A549 (cell line): ENCODE measurements around the gene OSGEP. TPM values are rescaled to one million over a fixed set of nuclear protein-coding genes. Genes with fewer than 3 reads are reported as not detected.
A peak's percentile ranks its signal among the peaks of the same experiment; 100 is the strongest.

Experiments
- ATAC-seq, 2 experiments: fragments of 200-7000 bp in 1 of 2; fragments of >200 bp in 1 of 2; cut with Nextera tagmentation in 1 of 2; cut with Tn5 transposase in 1 of 2; 3 replicates each; pipeline versions ENCODE4 v1.8.0 to v1.9.1; 2018 to 2020; ENCODE audit warnings: mild to moderate bottlenecking in 1 of 2, moderate library complexity in 1 of 2
- CTCF ChIA-PET: fragments of 300-600 bp; sonication (Branson Sonifier 250); formaldehyde crosslinking; extraction: SDS; loops from one replicate; lab custom pipeline; 2021; ENCODE audit warnings: antibody characterized with exemption, inconsistent platforms; lab: Yijun Ruan, JAX
- POLR2A ChIA-PET: fragments of 350-600 bp; formaldehyde crosslinking; extraction: SDS; loops from one replicate; lab custom pipeline; 2021; ENCODE audit warnings: antibody characterized with exemption, inconsistent platforms; lab: Yijun Ruan, JAX
- DNase-seq, 2 experiments: peaks; one replicate each; pipeline versions ENCODE4 v3.0.0 to v3.0.0-alpha.2; 2011 to 2016; ENCODE audit warnings: low read depth in 1 of 2, low spot score in 1 of 2
- FAIRE-seq: peaks from 2 replicates; lab custom pipeline; 2011; peaks lifted over from hg19 to GRCh38; lab: Jason Lieb, UNC
- H3K27ac ChIP-seq, 2 experiments: fragments of >200 bp; sonication (Bioruptor Twin); formaldehyde crosslinking; 3 replicates each; pipeline ENCODE4 v1.5.1; 2016 to 2017
- H3K4me1 ChIP-seq: fragments of >200 bp; sonication (Bioruptor Twin); formaldehyde crosslinking; 3 replicates; pipeline ENCODE4 v1.6.1; 2016
- H3K4me2 ChIP-seq: fragments of >200 bp; sonication (Bioruptor Twin); formaldehyde crosslinking; 3 replicates; pipeline ENCODE4 v1.6.1; 2016
- H3K4me3 ChIP-seq: fragments of >200 bp; sonication (Bioruptor Twin); formaldehyde crosslinking; 3 replicates; pipeline ENCODE4 v1.5.1; 2016
- H3K9me3 ChIP-seq: fragments of >200 bp; sonication (Bioruptor Twin); formaldehyde crosslinking; 3 replicates; pipeline ENCODE4 v1.6.1; 2016
- ATOH8 ChIP-seq: fragments of 250-450 bp; sonication (Bioruptor Pico); IDR thresholded peaks from 2 replicates; pipeline ENCODE4 v1.5.0; 2020; ENCODE audit warnings: low read depth, mild to moderate bottlenecking, moderate library complexity
- CEBPB ChIP-seq, 2 experiments: fragments of >200 bp in 1 of 2; sonication (Bioruptor Twin) in 1 of 2; formaldehyde crosslinking in 1 of 2; IDR thresholded peaks; 2 replicates each; pipeline ENCODE4 v1.6.1; 2012 to 2016
- EHF ChIP-seq: fragments of 250-450 bp; sonication (Bioruptor Pico); IDR thresholded peaks from 2 replicates; pipeline ENCODE4 v1.5.0; 2020; ENCODE audit warnings: mild to moderate bottlenecking
- FOXS1 ChIP-seq: fragments of 250-450 bp; sonication (Bioruptor Pico); IDR thresholded peaks from 2 replicates; pipeline ENCODE4 v1.5.0; 2020; ENCODE audit warnings: mild to moderate bottlenecking, moderate library complexity
- HDAC2 ChIP-seq: fragments of 200-600 bp; sonication (generic); IDR thresholded peaks from 2 replicates; pipeline ENCODE4 v1.6.1; 2016
- HMGXB4 ChIP-seq: fragments of 250-450 bp; sonication (Bioruptor Pico); IDR thresholded peaks from 2 replicates; pipeline ENCODE4 v1.5.0; 2021; ENCODE audit warnings: mild to moderate bottlenecking, moderate library complexity, borderline replicate concordance
- HOXB13 ChIP-seq: fragments of 250-450 bp; sonication (Bioruptor Pico); IDR thresholded peaks from 2 replicates; pipeline ENCODE4 v1.5.0; 2020; ENCODE audit warnings: low read depth, mild to moderate bottlenecking, moderate library complexity
- HOXB5 ChIP-seq: fragments of 250-450 bp; sonication (Bioruptor Pico); IDR thresholded peaks from 2 replicates; pipeline ENCODE4 v1.5.0; 2020; ENCODE audit warnings: mild to moderate bottlenecking, moderate library complexity
- JUNB ChIP-seq: fragments of >200 bp; sonication (Bioruptor Twin); formaldehyde crosslinking; IDR thresholded peaks from 2 replicates; pipeline ENCODE4 v1.6.1; 2016
- KDM1A ChIP-seq: fragments of 200-600 bp; sonication (generic); IDR thresholded peaks from 2 replicates; pipeline ENCODE4 v1.6.1; 2016; ENCODE audit warnings: low read depth, mild to moderate bottlenecking
- MAFK ChIP-seq: fragments of 450-650 bp; IDR thresholded peaks from 2 replicates; pipeline ENCODE4 v1.6.1; 2014; ENCODE audit not compliant: partially characterized antibody
- NR3C1 ChIP-seq: fragments of >200 bp; sonication (Bioruptor Twin); formaldehyde crosslinking; IDR thresholded peaks from 3 replicates; pipeline ENCODE4 v1.6.1; 2017
- PBX3 ChIP-seq: IDR thresholded peaks from 2 replicates; pipeline ENCODE4 v1.6.1; 2012
- PHF8 ChIP-seq: fragments of 200-600 bp; sonication (generic); IDR thresholded peaks from 2 replicates; pipeline ENCODE4 v1.6.1; 2016; ENCODE audit warnings: low read depth, mild to moderate bottlenecking, antibody characterized with exemption, moderate library complexity, borderline replicate concordance
- POLR2A ChIP-seq: IDR thresholded peaks from 2 replicates; pipeline ENCODE4 v1.6.1; 2012; ENCODE audit warnings: mild to moderate bottlenecking, low read length
- RARB ChIP-seq: fragments of 250-450 bp; sonication (Bioruptor Pico); IDR thresholded peaks from 2 replicates; pipeline ENCODE4 v1.8.0; 2021; ENCODE audit warnings: mild to moderate bottlenecking, moderate library complexity
- REST ChIP-seq: fragments of 200-600 bp; sonication (generic); IDR thresholded peaks from 2 replicates; pipeline ENCODE4 v1.6.1; 2016; ENCODE audit warnings: antibody characterized with exemption, mild to moderate bottlenecking, moderate library complexity
- RNF2 ChIP-seq: fragments of 200-600 bp; sonication (generic); IDR thresholded peaks from 2 replicates; pipeline ENCODE4 v1.6.1; 2016; ENCODE audit warnings: low read depth, mild to moderate bottlenecking, antibody characterized with exemption, moderate library complexity, borderline replicate concordance
- SMC3 ChIP-seq: fragments of >200 bp; sonication (Bioruptor Twin); formaldehyde crosslinking; IDR thresholded peaks from 3 replicates; pipeline ENCODE4 v1.6.1; 2018; ENCODE audit warnings: inconsistent platforms
- ZC3H11A ChIP-seq: fragments of 450-650 bp; IDR thresholded peaks from 2 replicates; pipeline ENCODE4 v1.6.1; 2014; ENCODE audit warnings: antibody characterized with exemption, mild to moderate bottlenecking
- WGBS: methylation state at CpG from one replicate; pipeline ENCODE4 v1.1.6; 2017; ENCODE audit errors: missing lambda C conversion rate; 5-methylcytosine and 5-hydroxymethylcytosine counted together
- polyA plus RNA-seq, 4 experiments: library from polyadenylated mRNA; depleted of rRNA in 3 of 4; stranded (reverse); fragments of >200 nt; fragmentation: RNase III in 1 of 4; extraction: RNeasy Plus Mini Kit Qiagen cat#74134 plus additional on column Dnase treatment in 1 of 4; gene quantifications; 2 replicates in 3 of 4; 3 replicates in 1 of 4; pipeline ENCODE4 v1.2.3, GENCODE V29; 2011 to 2017

Gene OSGEP
- polyA plus RNA-seq, 2 of the 4 experiments (the other 2 are of a cell fraction): 30.4 to 33.2 TPM

GRCh38 chr14:20436363-20436755, 18.3 kb downstream of the OSGEP start:
- POLR2A ChIA-PET: no interaction called here
- H3K9me3 ChIP-seq: no peaks in the 10 kb centered on the region
- no peak for ATAC-seq
- DNase-seq: no peak
- no peak overlapping the region for H3K4me3 ChIP-seq
- CTCF ChIA-PET: interaction anchor here (1.2 to 2.0 kb wide), 2 partner anchors 21 to 109 kb away, joined by 3 to 9 read pairs; no protein-coding TSS in a partner anchor
- no peak for FAIRE-seq
- H3K27ac ChIP-seq: no peak overlapping the region
- TF ChIP-seq HDAC2: no peak
- no peak for TF ChIP-seq JUNB
- no peak for TF ChIP-seq HOXB13 (CRISPR knock-in tag)
- TF ChIP-seq RARB (CRISPR knock-in tag): no peak
- no peak for TF ChIP-seq NR3C1
- TF ChIP-seq PBX3: no peak
- no peak for TF ChIP-seq EHF (CRISPR knock-in tag)
- TF ChIP-seq HOXB5 (CRISPR knock-in tag): no peak
- no peaks in the 10 kb centered on the region for H3K4me1 ChIP-seq
- no peak overlapping the region for H3K4me2 ChIP-seq
- WGBS: 64% methylated on average over 4 of the region's 4 CpGs

GRCh38 chr14:20435582-20436362, 18.8 kb downstream of the OSGEP start, which contains the start of gene KLHL33:
Gene KLHL33 (minus strand): TSS chr14:20436166. CDS start chr14:20435811, 355 bp downstream.
- no peak within 1 kb of the TSS for H3K27ac ChIP-seq
- no peaks in the 10 kb centered on the region for H3K9me3 ChIP-seq
- H3K4me3 ChIP-seq: no peak within 1 kb of the TSS
- WGBS: 71% methylated on average over 12 of the region's 17 CpGs
- no peak for TF ChIP-seq RNF2
- TF ChIP-seq MAFK: peak; percentile 14
- ChIA-PET POLR2A (no interaction called here), CTCF (interaction anchor here (1.2 to 2.0 kb wide), 2 partner anchors 20 to 108 kb away, joined by 3 to 9 read pairs; no protein-coding TSS in a partner anchor)
- FAIRE-seq (no peak), ATAC-seq (peak in 1 of 2 experiments; percentile 12; a peak in 1 of 6 replicates), DNase-seq (no peak)
- no peaks in the 10 kb centered on the region for H3K4me1 ChIP-seq
- no peak within 1 kb of the TSS for H3K4me2 ChIP-seq

GRCh38 chr14:20434701-20435581, 19.7 kb downstream of the OSGEP start:
- no peaks in the 10 kb centered on the region for H3K4me1 ChIP-seq
- no peak for TF ChIP-seq HDAC2
- TF ChIP-seq HMGXB4: no peak
- TF ChIP-seq PHF8: no peak
- TF ChIP-seq KDM1A: no peak
- no peak for TF ChIP-seq ZC3H11A
- no peak for TF ChIP-seq FOXS1 (CRISPR knock-in tag)
- no peak for TF ChIP-seq CEBPB (IDR thresholded peaks at IDR 0.05)
- no peak for TF ChIP-seq ATOH8 (CRISPR knock-in tag)
- TF ChIP-seq SMC3: no peak
- TF ChIP-seq RARB (CRISPR knock-in tag): no peak
- TF ChIP-seq REST: no peak
- TF ChIP-seq PBX3: no peak
- TF ChIP-seq POLR2A: no peak
- no peak for TF ChIP-seq EHF (CRISPR knock-in tag)
- 81% methylated on average over 41 of the region's 44 CpGs for WGBS
- no peak for DNase-seq
- H3K9me3 ChIP-seq: no peaks in the 10 kb centered on the region
- no peak for ATAC-seq
- no peak for FAIRE-seq
- H3K4me2 ChIP-seq: no peak overlapping the region
- no peak overlapping the region for H3K27ac ChIP-seq
- POLR2A ChIA-PET: no interaction called here
- H3K4me3 ChIP-seq: no peak overlapping the region
- CTCF ChIA-PET: interaction anchor here (1.4 kb wide), 1 partner anchor 10 kb away, joined by 5 read pairs; no protein-coding TSS in a partner anchor
